ENCODE measurements around the gene ATP12A.

- TF ChIP-seq CTCF (IDR thresholded peaks at IDR 0.05) (no peak), POLR2A (IDR thresholded peaks at IDR 0.05) (no peak)
These were observed 66.5 kb downstream of the ATP12A start for GRCh38 chr13:24746618-24747247.

Measured in vagina (tissue), 2 donors.